ENCODE results near the gene TMEM245. TPM values are rescaled to one million over a fixed set of nuclear protein-coding genes. Genes with fewer than 3 reads are reported as not detected.

Gene TMEM245
- total and polyA plus RNA-seq, 9 donors, result 28.1 to 102 (median 77.4) TPM

- Histone ChIP-seq H3K4me1 (ENCODE audit: insufficient read depth) (no peaks in the 10 kb centered on the region), H3K9me3 (no peaks in the 10 kb centered on the region), H3K27ac (no peak overlapping the region), H3K36me3 (no peaks in the 10 kb centered on the region), H3K27me3 (no peaks in the 10 kb centered on the region), H3K4me3 (no peak overlapping the region)
- TF ChIP-seq EP300 (IDR thresholded peaks at IDR 0.05), result no peak
- TF ChIP-seq CTCF (IDR thresholded peaks at IDR 0.05), result no peak
- no peak for TF ChIP-seq POLR2A (IDR thresholded peaks at IDR 0.05)
- WGBS, 3 donors, result 89 to 93% (median 89%) methylated on average over 3 of the region's 3 CpGs
- no peak for DNase-seq
- intact Hi-C loops (cut with DNase I), result loop anchor here in 1 of 4 donors (10.0 kb wide), 1 partner anchor 73 kb away; no protein-coding TSS in a partner anchor
These were observed 41.7 kb upstream of the TMEM245 start for GRCh38 chr9:109161471-109161870.

DNA sequence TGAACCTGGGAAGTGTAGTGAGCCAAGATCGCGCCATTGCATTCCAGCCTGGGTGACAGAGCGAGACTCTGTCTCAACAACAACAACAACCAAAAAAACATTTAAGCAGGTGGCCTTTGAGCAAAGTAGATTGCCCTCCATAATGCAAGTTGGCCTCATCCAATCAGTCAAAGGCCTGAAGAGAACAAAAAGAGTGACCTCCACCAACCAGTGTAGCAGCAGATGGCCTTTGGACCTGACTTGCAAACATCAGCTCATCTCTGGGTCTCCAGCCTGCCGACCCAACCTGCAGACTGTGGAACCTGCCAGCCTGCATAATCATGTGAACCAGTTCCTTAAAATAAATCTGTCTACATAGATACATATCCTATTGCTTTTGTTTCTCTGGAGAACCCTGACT is 39.8 kb upstream of the TMEM245 start:
- intact Hi-C loops (cut with DNase I), result no loop called here
- Histone ChIP-seq H3K27ac (no peak overlapping the region), H3K36me3 (no peaks in the 10 kb centered on the region), H3K4me1 (ENCODE audit: insufficient read depth) (no peaks in the 10 kb centered on the region), H3K27me3 (no peaks in the 10 kb centered on the region), H3K9me3 (no peaks in the 10 kb centered on the region), H3K4me3 (no peak overlapping the region)
- 92 to 97% (median 94%) methylated on average over 4 of the region's 4 CpGs for WGBS, 3 donors
- TF ChIP-seq POLR2A (IDR thresholded peaks at IDR 0.05) (no peak), EP300 (IDR thresholded peaks at IDR 0.05) (no peak), CTCF (IDR thresholded peaks at IDR 0.05) (no peak)
- DNase-seq, result no peak

GRCh38 chr9:109158651-109159050 is 38.9 kb upstream of the TMEM245 start:
- Histone ChIP-seq H3K27ac (no peak overlapping the region), H3K9me3 (no peaks in the 10 kb centered on the region), H3K27me3 (no peaks in the 10 kb centered on the region), H3K4me1 (ENCODE audit: insufficient read depth) (no peaks in the 10 kb centered on the region), H3K36me3 (no peaks in the 10 kb centered on the region), H3K4me3 (no peak overlapping the region)
- no peak for DNase-seq
- intact Hi-C loops (cut with DNase I), result no loop called here
- TF ChIP-seq EP300 (IDR thresholded peaks at IDR 0.05) (no peak), CTCF (IDR thresholded peaks at IDR 0.05) (no peak), POLR2A (IDR thresholded peaks at IDR 0.05) (no peak)

DNA sequence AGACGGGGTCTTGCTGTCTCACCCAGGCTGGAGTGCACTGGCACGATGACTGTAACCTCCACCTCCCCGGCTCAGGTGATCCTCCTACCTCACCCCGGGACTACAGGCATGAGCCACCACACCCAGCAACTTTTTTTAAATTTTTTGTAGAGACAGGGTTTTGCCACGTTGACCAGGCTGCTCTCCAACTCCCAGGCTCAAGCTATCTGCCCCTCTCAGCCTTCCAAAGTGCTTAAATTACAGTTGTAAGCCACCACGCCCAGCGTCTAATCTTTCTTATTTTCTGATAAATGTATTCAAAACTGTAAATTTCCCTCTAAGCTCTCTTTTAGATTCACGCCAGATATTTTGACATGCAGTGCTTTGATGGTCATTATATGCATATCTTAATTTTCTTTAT is 37.0 kb upstream of the TMEM245 start:
- Histone ChIP-seq H3K4me1 (ENCODE audit: insufficient read depth) (no peaks in the 10 kb centered on the region), H3K27ac (no peak overlapping the region), H3K4me3 (no peak overlapping the region), H3K27me3 (no peaks in the 10 kb centered on the region), H3K36me3 (no peaks in the 10 kb centered on the region), H3K9me3 (no peaks in the 10 kb centered on the region)
- DNase-seq, result no peak
- intact Hi-C loops (cut with DNase I), result no loop called here
- TF ChIP-seq CTCF (IDR thresholded peaks at IDR 0.05), result no peak
- no peak for TF ChIP-seq EP300 (IDR thresholded peaks at IDR 0.05)
- WGBS, 3 donors, result 80 to 83% (median 81%) methylated on average over 8 of the region's 8 CpGs
